ENCODE data around the gene TTC23L.

DNA sequence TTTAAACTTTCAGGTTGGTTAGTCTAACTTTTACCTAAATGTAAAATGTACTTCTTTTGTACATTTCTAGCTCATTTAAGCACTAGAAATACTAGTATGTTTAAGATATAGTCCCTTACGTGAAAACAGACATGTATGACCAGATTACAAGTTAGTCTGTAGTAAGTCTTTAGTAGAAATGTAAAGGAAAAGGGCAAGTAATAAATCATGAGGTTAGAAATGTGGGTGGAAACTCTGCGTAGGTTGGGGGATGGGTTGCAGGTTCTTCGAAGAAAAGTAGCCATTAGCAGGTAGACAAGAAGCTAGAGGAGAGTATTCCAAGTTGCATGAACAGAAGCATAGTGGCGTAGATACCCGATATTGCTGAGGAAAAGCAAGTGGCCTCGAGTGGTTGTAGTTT is 53.5 kb downstream of the TTC23L start:
- TF ChIP-seq EZH2 (IDR thresholded peaks at IDR 0.05; ENCODE audit: low read depth, low read length, severe bottlenecking) (no peak), POLR2A (IDR thresholded peaks at IDR 0.05; ENCODE audit: control extremely low read depth in 1 of 2, low read depth in 2 of 2, low read length in 2 of 2) (no peak)

Data from H1 (cell line).